Vagina (tissue), 2 donors: Measurements from ENCODE around the gene NEMP2.

Source experiments
- CTCF ChIP-seq, 3 experiments: fragments of 450-650 bp in 2 of 3; fragments of 200-600 bp in 1 of 3; sonication (generic) in 1 of 3; IDR thresholded peaks; one replicate each; pipeline ENCODE4 v1.5.1; 2017 to 2019; ENCODE audit warnings: antibody characterized with exemption in 3 of 3, mild to moderate bottlenecking in 2 of 3, moderate library complexity in 2 of 3
- POLR2A ChIP-seq, 2 donors: fragments of 450-650 bp; IDR thresholded peaks; one replicate each; pipeline ENCODE4 v1.6.1; 2017; ENCODE audit warnings: antibody characterized with exemption in 2 of 2, mild to moderate bottlenecking in 2 of 2, moderate library complexity in 2 of 2

GRCh38 chr2:190477661-190478454 lies 56.7 kb downstream of the NEMP2 start:
- TF ChIP-seq CTCF (IDR thresholded peaks at IDR 0.05) (no peak), POLR2A (IDR thresholded peaks at IDR 0.05) (no peak)
